Measurements from ENCODE around the gene PUSL1. TPM values are rescaled to one million over a fixed set of nuclear protein-coding genes. Genes with fewer than 3 reads are reported as not detected.
A peak's percentile ranks its signal among the peaks of the same experiment; 100 is the strongest.

The PUSL1 gene
- polyA plus RNA-seq, 1 experiment, result 9.6 TPM

GRCh38 chr1:1344655-1345361 lies 36.4 kb downstream of the PUSL1 start:
- H3K9me3 ChIP-seq (ENCODE audit: control insufficient read depth, insufficient read depth, low read length), result no peaks in the 10 kb centered on the region; the same call in 1 of the 2 replicates
- H3K4me3 ChIP-seq (ENCODE audit: low read depth, low read length), result no peak overlapping the region
- no peak for DNase-seq (ENCODE audit: low read depth, low spot score)
- peak; percentile 26; the same call in 1 of the 2 replicates for TF ChIP-seq CTCF (IDR thresholded peaks at IDR 0.05; ENCODE audit: low read depth, low read length)
- no peaks in the 10 kb centered on the region for H3K27me3 ChIP-seq (ENCODE audit: control insufficient read depth, insufficient read depth, low read length)
- ChIA-PET CTCF (interaction anchor here (0.6 to 2.1 kb wide), 2 partner anchors 9 to 52 kb away, joined by 5 to 6 read pairs; no protein-coding TSS in a partner anchor), POLR2A (interaction anchor here (0.6 to 0.7 kb wide), 2 partner anchors 30 to 185 kb away, joined by 3 read pairs; partner anchors contain the start of gene AURKAIP1)
- H3K27ac ChIP-seq (ENCODE audit: low read depth, low read length), result peak overlapping the region; percentile 21

DNA sequence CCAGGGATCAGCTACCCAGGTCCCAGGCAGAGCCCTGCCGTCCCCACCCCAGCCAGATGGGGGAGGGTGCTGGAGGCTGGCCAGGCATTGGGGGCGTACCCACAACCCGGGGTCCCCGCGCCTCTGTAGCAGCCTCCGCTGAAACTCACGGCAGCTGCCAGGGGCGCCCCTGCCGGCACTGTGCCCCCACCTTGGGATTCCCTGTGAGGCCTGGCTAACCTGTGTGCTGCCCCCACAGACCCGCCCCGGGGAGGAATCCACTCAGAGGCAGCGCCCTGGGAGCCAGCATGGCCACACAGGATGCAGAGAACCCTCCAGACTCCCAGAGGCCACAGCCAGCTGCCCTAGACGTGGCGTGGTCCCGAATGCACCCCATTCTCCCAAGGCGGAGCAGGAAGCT lies 37.0 kb downstream of the PUSL1 start:
- Histone ChIP-seq H3K9me3 (ENCODE audit: control insufficient read depth, insufficient read depth, low read length) (no peaks in the 10 kb centered on the region; the same call in 1 of the 2 replicates), H3K27me3 (ENCODE audit: control insufficient read depth, insufficient read depth, low read length) (no peaks in the 10 kb centered on the region), H3K27ac (ENCODE audit: low read depth, low read length) (peak overlapping the region; percentile 22), H3K4me3 (ENCODE audit: low read depth, low read length) (no peak overlapping the region)
- TF ChIP-seq CTCF (IDR thresholded peaks at IDR 0.05; ENCODE audit: low read depth, low read length), result no peak
- DNase-seq (ENCODE audit: low read depth, low spot score), result no peak
- POLR2A ChIA-PET, result no interaction called here
- CTCF ChIA-PET, result interaction anchor here (0.6 to 2.1 kb wide), 3 partner anchors 10 to 51 kb away, joined by 3 to 6 read pairs (median 5); no protein-coding TSS in a partner anchor

GRCh38 chr1:1345860-1346500 lies 37.6 kb downstream of the PUSL1 start:
- H3K27ac ChIP-seq (ENCODE audit: low read depth, low read length), result peak overlapping the region; percentile 22
- CTCF ChIA-PET, result interaction anchor here (0.7 kb wide), 1 partner anchor 27 kb away, joined by 3 read pairs; no protein-coding TSS in a partner anchor
- POLR2A ChIA-PET, result no interaction called here
- H3K4me3 ChIP-seq (ENCODE audit: low read depth, low read length), result no peak overlapping the region
- H3K27me3 ChIP-seq (ENCODE audit: control insufficient read depth, insufficient read depth, low read length), result no peaks in the 10 kb centered on the region
- H3K9me3 ChIP-seq (ENCODE audit: control insufficient read depth, insufficient read depth, low read length), result no peaks in the 10 kb centered on the region; the same call in 1 of the 2 replicates
- DNase-seq (ENCODE audit: low read depth, low spot score), result no peak
- TF ChIP-seq CTCF (IDR thresholded peaks at IDR 0.05; ENCODE audit: low read depth, low read length), result no peak

- peak overlapping the region; percentile 11 for H3K27ac ChIP-seq (ENCODE audit: low read depth, low read length)
- no peak for DNase-seq (ENCODE audit: low read depth, low spot score)
- no peaks in the 10 kb centered on the region; the same call in 1 of the 2 replicates for H3K9me3 ChIP-seq (ENCODE audit: control insufficient read depth, insufficient read depth, low read length)
- H3K4me3 ChIP-seq (ENCODE audit: low read depth, low read length), result peak overlapping the region; percentile 20; the same call in 1 of the 2 replicates
- TF ChIP-seq CTCF (IDR thresholded peaks at IDR 0.05; ENCODE audit: low read depth, low read length), result no peak
- POLR2A ChIA-PET, result interaction anchor here (1.7 to 1.9 kb wide), 2 partner anchors 12 to 29 kb away, joined by 7 to 12 read pairs; partner anchors contain the start of genes AURKAIP1 and MXRA8
- H3K27me3 ChIP-seq (ENCODE audit: control insufficient read depth, insufficient read depth, low read length), result no peaks in the 10 kb centered on the region
- CTCF ChIA-PET, result no interaction called here
Measured at GRCh38 chr1:1346501-1346890, 38.1 kb downstream of the PUSL1 start.

All from AG04450 (cell line).